Measurements from ENCODE around the gene CDR2.

CDR2 gene

DNA sequence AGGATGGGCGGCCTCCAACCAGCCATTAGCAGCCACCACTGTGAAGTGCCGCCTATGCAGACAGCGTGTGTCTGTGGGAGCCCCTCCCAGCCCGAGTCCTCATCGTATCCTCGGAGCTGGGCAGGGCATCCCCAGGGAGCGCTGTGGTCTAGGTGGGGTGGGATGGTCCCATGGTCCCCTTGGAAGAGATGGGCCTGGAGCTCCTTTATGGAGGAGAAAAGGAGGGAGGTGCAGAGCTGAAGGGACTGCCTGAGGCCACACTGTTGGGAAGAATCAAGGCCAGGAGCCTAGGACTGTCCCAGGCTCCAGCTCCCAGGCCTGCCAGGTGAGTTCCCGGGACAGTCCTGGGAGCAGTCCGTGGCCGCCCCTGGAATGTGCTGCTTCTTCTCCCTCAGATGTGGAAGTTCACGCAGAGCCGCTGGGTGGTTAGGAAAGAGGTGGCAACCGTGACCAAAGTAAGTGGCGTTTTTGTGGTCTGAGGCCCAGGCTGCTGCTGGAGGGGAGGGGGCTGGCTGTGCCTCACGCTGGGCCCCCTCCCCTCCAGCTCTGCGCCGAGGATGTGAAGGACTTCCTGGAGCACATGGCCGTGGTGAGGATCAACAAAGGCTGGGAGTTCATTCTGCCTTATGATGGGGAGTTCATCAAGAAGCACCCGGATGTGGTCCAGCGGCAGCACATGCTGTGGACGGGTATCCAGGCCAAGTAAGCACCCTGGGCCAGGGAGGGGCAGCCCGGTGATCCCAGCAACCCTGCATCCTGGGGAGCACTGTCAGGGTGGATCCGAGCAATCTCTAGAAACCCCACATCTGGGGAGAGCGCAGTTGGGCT, 50.2 kb downstream of the CDR2 start:
- H3K27ac ChIP-seq, result no peak overlapping the region
- TF ChIP-seq ZFX (IDR thresholded peaks at IDR 0.05; ENCODE audit: borderline replicate concordance), result no peak
- TF ChIP-seq, protein P1, sequence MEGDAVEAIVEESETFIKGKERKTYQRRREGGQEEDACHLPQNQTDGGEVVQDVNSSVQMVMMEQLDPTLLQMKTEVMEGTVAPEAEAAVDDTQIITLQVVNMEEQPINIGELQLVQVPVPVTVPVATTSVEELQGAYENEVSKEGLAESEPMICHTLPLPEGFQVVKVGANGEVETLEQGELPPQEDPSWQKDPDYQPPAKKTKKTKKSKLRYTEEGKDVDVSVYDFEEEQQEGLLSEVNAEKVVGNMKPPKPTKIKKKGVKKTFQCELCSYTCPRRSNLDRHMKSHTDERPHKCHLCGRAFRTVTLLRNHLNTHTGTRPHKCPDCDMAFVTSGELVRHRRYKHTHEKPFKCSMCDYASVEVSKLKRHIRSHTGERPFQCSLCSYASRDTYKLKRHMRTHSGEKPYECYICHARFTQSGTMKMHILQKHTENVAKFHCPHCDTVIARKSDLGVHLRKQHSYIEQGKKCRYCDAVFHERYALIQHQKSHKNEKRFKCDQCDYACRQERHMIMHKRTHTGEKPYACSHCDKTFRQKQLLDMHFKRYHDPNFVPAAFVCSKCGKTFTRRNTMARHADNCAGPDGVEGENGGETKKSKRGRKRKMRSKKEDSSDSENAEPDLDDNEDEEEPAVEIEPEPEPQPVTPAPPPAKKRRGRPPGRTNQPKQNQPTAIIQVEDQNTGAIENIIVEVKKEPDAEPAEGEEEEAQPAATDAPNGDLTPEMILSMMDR (IDR thresholded peaks at IDR 0.05), result no peak

DNA sequence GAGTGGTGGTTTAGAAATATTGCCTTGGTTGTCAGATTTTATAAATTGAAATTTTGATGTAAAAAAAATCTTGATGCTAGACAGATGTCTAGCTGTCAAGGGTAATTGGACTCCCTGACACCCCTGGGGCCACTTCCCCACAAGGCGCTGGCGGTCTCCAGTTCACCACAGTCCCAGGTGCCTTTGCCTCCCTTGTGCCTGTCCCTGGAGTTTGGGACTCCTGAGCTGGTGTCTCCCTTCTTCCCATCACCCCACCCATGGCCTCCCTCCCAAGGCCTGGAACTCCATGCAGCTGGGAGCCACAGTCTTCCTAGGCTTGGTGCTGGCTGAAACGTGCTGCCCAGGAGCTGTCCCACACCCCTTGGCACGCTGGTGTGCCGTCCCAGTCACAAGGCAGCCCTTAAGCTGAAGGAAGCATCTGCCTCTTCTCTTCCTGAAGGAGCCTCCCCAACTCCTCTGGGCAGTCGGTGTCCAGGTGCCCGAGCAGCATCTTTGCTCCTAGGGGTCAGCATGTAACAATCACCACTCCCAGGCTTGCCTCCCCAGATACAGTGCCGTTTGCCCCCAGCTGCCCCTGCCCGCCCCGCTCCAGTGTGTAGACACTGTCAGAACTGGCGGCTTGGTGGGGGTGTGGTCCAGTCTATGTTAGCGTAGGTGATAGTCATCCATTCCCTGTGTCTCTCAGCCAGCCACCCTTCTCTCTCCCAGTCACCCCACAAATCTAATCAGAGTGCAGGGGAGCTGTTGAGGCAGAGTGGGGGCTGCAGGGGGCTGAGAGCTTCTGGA, 51.1 kb downstream of the CDR2 start:
- TF ChIP-seq, protein P1 (IDR thresholded peaks at IDR 0.05), result no peak
- TF ChIP-seq ZFX (IDR thresholded peaks at IDR 0.05; ENCODE audit: borderline replicate concordance), result no peak
- no peak overlapping the region for H3K27ac ChIP-seq

DNA sequence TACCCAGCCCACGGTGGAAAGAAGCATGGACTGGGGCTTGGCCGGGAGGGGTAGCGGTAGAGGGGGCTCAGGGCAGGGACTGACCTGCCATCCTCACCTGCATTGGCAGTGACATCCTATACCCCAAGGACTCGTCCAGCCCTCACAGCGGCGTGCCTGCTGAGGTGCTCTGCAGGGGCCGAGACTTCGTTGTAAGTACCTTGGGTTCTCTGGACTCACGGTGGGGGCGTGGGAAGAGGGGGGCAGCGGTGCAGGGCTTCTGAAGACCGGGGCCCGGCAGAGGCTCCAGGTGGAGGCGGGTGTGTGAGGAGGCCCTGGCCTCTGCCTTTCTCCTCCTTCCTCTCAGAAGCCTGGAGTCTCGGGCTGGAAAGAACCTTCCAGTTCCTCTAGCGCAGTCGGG, 51.7 kb downstream of the CDR2 start:
- H3K27ac ChIP-seq, result no peak overlapping the region
- TF ChIP-seq ZFX (IDR thresholded peaks at IDR 0.05; ENCODE audit: borderline replicate concordance), result no peak
- TF ChIP-seq, protein P1 (IDR thresholded peaks at IDR 0.05), result no peak

DNA sequence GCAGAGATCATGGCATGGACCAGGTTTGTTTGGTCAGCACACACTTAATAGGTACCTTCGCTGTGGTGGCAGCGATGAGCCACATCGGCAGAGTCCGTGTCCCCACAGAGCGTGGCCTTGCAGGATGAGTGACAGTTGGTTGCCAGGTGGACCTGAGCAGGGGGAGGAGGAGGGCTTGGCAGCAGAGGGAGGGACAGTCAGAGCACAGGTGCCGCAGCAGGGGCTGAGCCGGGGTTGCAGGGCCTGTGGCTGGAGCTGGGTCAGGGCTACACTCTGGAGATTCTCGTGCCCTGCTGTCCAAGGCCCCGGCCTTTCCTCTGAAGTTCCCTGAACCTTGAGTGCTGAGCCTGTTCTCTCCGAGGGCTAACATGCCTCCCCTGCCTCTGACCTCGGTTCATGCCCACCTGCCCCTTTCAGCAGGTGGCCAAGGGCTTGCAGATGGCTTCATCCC, 52.4 kb downstream of the CDR2 start:
- no peak for TF ChIP-seq ZFX (IDR thresholded peaks at IDR 0.05; ENCODE audit: borderline replicate concordance)
- TF ChIP-seq, protein P1 (IDR thresholded peaks at IDR 0.05), result no peak
- H3K27ac ChIP-seq, result no peak overlapping the region

DNA sequence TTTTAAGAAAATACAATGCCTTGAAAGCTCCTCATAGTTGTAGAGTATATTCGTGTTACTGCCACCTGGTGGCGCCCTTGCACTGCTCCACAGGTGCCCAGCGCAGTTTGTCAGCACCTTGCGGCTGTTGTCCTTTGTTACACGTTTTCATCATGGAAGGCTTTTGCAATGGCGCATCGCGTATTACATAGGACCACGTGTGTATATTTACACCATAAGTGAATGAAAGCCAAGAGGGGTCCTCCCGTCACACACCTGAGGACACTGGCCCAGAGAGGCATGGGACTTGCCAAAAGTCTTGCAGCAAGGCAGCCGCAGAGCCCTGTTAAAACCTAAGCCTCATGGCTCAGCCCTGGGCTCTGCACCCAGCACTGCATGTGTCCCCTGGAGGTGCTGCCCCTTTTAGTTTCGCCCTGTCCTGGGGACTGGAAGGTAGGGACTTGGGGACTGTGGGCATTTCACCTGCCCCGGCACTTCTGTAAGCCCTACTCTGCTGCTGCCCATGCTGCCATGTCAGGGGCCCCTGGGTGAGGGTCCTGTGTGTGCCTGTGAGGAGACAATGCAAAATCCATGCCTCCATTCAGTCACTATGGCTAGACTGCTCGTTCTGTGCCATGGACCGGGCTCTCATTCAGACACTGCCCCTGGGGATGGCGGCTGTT, 52.9 kb downstream of the CDR2 start:
- TF ChIP-seq, protein P1 (IDR thresholded peaks at IDR 0.05), result peak; percentile 97
- no peak for TF ChIP-seq ZFX (IDR thresholded peaks at IDR 0.05; ENCODE audit: borderline replicate concordance)
- H3K27ac ChIP-seq, result no peak overlapping the region

DNA sequence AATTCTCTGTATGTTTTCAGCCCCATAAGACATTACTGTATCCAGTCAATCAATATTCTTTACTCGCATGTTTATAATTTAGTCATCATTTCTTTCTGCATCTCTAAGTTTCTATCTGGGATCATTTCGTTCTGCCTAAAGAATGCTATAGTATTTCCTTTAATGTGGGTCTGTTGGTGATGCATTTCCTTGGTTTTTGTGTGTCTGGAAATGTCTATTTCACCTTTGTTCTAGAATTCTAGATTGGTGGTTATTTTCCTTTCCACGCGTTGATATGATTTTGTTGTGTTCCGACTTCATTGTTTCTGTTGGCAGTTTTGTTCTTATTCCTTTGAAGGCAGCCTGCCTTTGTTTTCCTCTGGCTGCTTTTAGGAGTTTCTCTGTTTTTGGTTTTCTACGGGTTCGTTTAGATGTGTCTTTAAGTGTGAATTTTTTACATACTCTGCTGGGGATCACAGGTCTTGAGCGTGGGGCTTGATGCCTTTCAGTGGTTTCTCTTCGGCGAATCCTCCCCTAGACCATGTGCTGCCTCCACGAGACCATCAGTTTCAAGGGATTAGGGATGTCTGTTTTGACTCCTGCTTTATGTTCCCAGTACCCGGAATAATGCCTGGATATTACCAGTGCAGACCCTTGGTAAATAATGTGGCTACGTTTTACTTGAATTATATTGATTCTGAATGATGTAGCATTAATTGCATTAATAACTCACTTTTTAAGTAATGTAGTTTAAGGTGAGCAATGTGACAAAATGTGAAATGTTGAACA, 53.7 kb downstream of the CDR2 start:
- H3K27ac ChIP-seq, result no peak overlapping the region
- TF ChIP-seq, protein P1 (IDR thresholded peaks at IDR 0.05), result no peak
- TF ChIP-seq ZFX (IDR thresholded peaks at IDR 0.05; ENCODE audit: borderline replicate concordance), result no peak
